C4-2B (cell line): ENCODE measurements around the gene DPYSL4.

Source experiments
- ZFX ChIP-seq: fragments of 450-650 bp; IDR thresholded peaks from 2 replicates; pipeline ENCODE4 v1.6.1; 2017
- TF ChIP-seq, protein P1 (sequence below): fragments of 450-650 bp; conservative IDR thresholded peaks from 2 replicates; pipeline ENCODE4 v1.5.1; 2017; ENCODE audit warnings: mild to moderate bottlenecking

DNA sequence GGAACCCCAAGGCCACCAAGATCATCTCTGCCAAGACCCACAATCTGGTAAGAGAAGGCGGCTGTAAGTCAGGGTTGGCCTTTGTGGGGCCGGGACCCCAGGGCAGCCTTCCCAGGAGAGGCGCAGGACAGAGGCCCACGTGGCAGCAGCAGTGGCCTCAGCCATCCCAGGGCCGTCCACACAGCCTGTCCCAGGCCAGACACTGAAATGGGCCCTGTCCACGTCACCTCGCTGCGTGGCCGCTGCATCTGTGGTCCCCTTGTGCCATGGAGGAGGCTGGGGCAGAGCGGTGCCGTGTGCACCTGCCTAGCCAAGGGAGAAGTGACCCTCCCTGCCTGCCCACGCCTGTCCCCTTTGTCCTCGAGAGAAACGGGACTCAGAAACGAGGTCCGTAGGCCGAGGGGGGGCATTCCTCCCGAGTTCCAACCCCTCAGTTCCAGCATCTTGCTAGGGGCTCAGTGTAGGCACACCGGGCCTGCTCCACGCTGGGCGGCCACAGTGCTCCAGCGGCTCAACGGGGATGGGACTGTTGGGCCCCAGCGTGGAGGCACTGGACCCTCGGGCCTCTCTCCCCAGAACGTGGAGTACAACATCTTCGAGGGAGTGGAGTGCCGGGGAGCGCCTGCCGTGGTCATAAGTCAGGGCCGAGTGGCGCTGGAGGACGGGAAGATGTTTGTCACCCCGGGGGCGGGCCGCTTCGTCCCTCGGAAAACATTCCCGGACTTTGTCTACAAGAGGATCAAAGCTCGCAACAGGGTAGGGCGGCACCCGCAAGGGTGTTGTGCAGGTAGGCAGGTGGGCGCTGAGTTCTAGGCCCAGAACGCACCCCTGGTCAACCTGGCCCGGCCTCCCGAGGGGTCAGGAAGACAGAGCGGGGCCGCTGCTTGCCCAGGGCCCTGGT, 15.6 kb downstream of the DPYSL4 start:
- TF ChIP-seq, protein P1, sequence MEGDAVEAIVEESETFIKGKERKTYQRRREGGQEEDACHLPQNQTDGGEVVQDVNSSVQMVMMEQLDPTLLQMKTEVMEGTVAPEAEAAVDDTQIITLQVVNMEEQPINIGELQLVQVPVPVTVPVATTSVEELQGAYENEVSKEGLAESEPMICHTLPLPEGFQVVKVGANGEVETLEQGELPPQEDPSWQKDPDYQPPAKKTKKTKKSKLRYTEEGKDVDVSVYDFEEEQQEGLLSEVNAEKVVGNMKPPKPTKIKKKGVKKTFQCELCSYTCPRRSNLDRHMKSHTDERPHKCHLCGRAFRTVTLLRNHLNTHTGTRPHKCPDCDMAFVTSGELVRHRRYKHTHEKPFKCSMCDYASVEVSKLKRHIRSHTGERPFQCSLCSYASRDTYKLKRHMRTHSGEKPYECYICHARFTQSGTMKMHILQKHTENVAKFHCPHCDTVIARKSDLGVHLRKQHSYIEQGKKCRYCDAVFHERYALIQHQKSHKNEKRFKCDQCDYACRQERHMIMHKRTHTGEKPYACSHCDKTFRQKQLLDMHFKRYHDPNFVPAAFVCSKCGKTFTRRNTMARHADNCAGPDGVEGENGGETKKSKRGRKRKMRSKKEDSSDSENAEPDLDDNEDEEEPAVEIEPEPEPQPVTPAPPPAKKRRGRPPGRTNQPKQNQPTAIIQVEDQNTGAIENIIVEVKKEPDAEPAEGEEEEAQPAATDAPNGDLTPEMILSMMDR = no peak
- no peak for TF ChIP-seq ZFX
